Fibroblast of peridontal ligament (primary cell): ENCODE measurements around the gene CAMK1D.

Experiments
- DNase-seq: peaks from one replicate; pipeline ENCODE4 v3.0.0-alpha.2; 2010; ENCODE audit errors: extremely low read depth

The CAMK1D gene

GRCh38 chr10:12400266-12400931, 51.1 kb downstream of the CAMK1D start:
- DNase-seq: no peak

- no peak for DNase-seq
Measured at GRCh38 chr10:12401466-12401865, 52.1 kb downstream of the CAMK1D start.

GRCh38 chr10:12403119-12403518, 53.8 kb downstream of the CAMK1D start:
- DNase-seq: no peak

GRCh38 chr10:12405342-12406320, 56.3 kb downstream of the CAMK1D start:
- no peak for DNase-seq

- no peak for DNase-seq
Measured at GRCh38 chr10:12406764-12407400, 57.5 kb downstream of the CAMK1D start.

GRCh38 chr10:12408472-12408871, 59.1 kb downstream of the CAMK1D start:
- DNase-seq: no peak

GRCh38 chr10:12409161-12409560, 59.8 kb downstream of the CAMK1D start:
- no peak for DNase-seq

- DNase-seq: no peak
Measured at GRCh38 chr10:12409613-12410012, 60.3 kb downstream of the CAMK1D start.

- no peak for DNase-seq
Measured at GRCh38 chr10:12412666-12413368, 63.5 kb downstream of the CAMK1D start.

- no peak for DNase-seq
Measured at GRCh38 chr10:12413369-12413711, 64.0 kb downstream of the CAMK1D start.

GRCh38 chr10:12414278-12414989, 65.1 kb downstream of the CAMK1D start:
- no peak for DNase-seq

GRCh38 chr10:12416344-12417050, 67.2 kb downstream of the CAMK1D start:
- DNase-seq: no peak

GRCh38 chr10:12417331-12417730, 68.0 kb downstream of the CAMK1D start:
- DNase-seq: no peak

- DNase-seq: peak; percentile 28
Measured at GRCh38 chr10:12418000-12418399, 68.7 kb downstream of the CAMK1D start.

GRCh38 chr10:12418725-12419261, 69.4 kb downstream of the CAMK1D start:
- no peak for DNase-seq

GRCh38 chr10:12419262-12419847, 70.0 kb downstream of the CAMK1D start:
- peak; percentile 85 for DNase-seq

- DNase-seq: no peak
Measured at GRCh38 chr10:12420530-12421120, 71.3 kb downstream of the CAMK1D start.

GRCh38 chr10:12422189-12422588, 72.8 kb downstream of the CAMK1D start:
- no peak for DNase-seq

GRCh38 chr10:12423896-12424295, 74.5 kb downstream of the CAMK1D start:
- DNase-seq: no peak

GRCh38 chr10:12427276-12427675, 77.9 kb downstream of the CAMK1D start:
- no peak for DNase-seq
